HepG2 (cell line): Measurements from ENCODE around the gene ARL6IP4. TPM values are rescaled to one million over a fixed set of nuclear protein-coding genes. Genes with fewer than 3 reads are reported as not detected.

Experiments
- CREM ChIP-seq, 2 experiments: sonication (generic) in 1 of 2; formaldehyde crosslinking in 1 of 2; IDR thresholded peaks; 2 replicates each; pipeline versions ENCODE4 v1.4.0 to v1.6.1; 2016 to 2020; ENCODE audit warnings: antibody characterized with exemption in 1 of 2, mild to moderate bottlenecking in 1 of 2, missing genetic modification reagents in 1 of 2
- HOXA9 ChIP-seq: sonication (generic); formaldehyde crosslinking; IDR thresholded peaks from 2 replicates; pipeline ENCODE4 v1.8.1; 2022; ENCODE audit warnings: missing genetic modification reagents, mild to moderate bottlenecking, moderate library complexity, borderline replicate concordance
- JUND ChIP-seq: sonication (generic); formaldehyde crosslinking; IDR thresholded peaks from 2 replicates; pipeline ENCODE4 v1.8.0; 2022; ENCODE audit warnings: mild to moderate bottlenecking, missing genetic modification reagents
- KMT2B ChIP-seq: IDR thresholded peaks from 2 replicates; pipeline ENCODE4 v1.6.1; 2016; ENCODE audit warnings: missing genetic modification reagents, missing compliant biosample characterization
- NRL ChIP-seq: sonication (generic); formaldehyde crosslinking; IDR thresholded peaks from 2 replicates; pipeline ENCODE4 v1.5.0; 2020; ENCODE audit warnings: missing genetic modification reagents, mild to moderate bottlenecking, moderate library complexity, borderline replicate concordance
- PHF8 ChIP-seq: sonication (generic); formaldehyde crosslinking; IDR thresholded peaks from 2 replicates; pipeline ENCODE4 v1.5.0; 2020; ENCODE audit warnings: missing genetic modification reagents
- SP2 ChIP-seq: sonication (generic); formaldehyde crosslinking; IDR thresholded peaks from 2 replicates; pipeline ENCODE4 v1.5.1; 2020; ENCODE audit warnings: mild to moderate bottlenecking, missing genetic modification reagents
- ZBTB1 ChIP-seq: sonication (generic); formaldehyde crosslinking; IDR thresholded peaks from 2 replicates; pipeline ENCODE4 v1.4.0; 2020; ENCODE audit warnings: missing genetic modification reagents, borderline replicate concordance
- ZNF205 ChIP-seq: IDR thresholded peaks from 2 replicates; pipeline ENCODE4 v1.6.1; 2018; ENCODE audit warnings: missing biosample characterization, missing genetic modification reagents
- ZNF383 ChIP-seq: sonication (generic); formaldehyde crosslinking; IDR thresholded peaks from 2 replicates; pipeline ENCODE4 v1.4.0; 2020; ENCODE audit warnings: missing genetic modification reagents, mild to moderate bottlenecking, borderline replicate concordance
- polyA plus RNA-seq, 8 experiments: library from polyadenylated mRNA; depleted of rRNA in 3 of 8; stranded (reverse) in 7 of 8; unstranded in 1 of 8; fragments of >200 nt; fragmentation: Illumina TruSeq in 4 of 8; extraction: Trizol in 4 of 8; gene quantifications; 2 replicates each; pipeline versions ENCODE4 v1.2.1 to v1.2.3, GENCODE V29; 2011 to 2016; ENCODE audit warnings: low read depth in 4 of 8, missing spikeins in 1 of 8, mixed read lengths in 1 of 8; ENCODE audit not compliant: insufficient read depth in 1 of 8
- total RNA-seq, 5 experiments: library from RNA; depleted of rRNA; stranded (reverse); fragments of >200 nt; fragmentation: Illumina TruSeq; extraction: Trizol; gene quantifications; 2 replicates each; pipeline ENCODE4 v1.2.3, GENCODE V29; 2016; ENCODE audit warnings: low read depth in 1 of 5
- TF ChIP-seq, protein P1 (sequence below): sonication (generic); formaldehyde crosslinking; IDR thresholded peaks from 2 replicates; pipeline ENCODE4 v1.5.1; 2020; ENCODE audit warnings: missing genetic modification reagents, mild to moderate bottlenecking, borderline replicate concordance

ARL6IP4 gene
- total and polyA plus RNA-seq, 2 of the 13 experiments (the other 11 are each of a cell fraction or from before 2014, with no cell fraction given) = 155 to 220 TPM

GRCh38 chr12:122974274-122974891, 6.1 kb upstream of the ARL6IP4 start (continued):
- TF ChIP-seq NRL (CRISPR knock-in tag) (0 out of 2 replicates have a peak, but pooled peaks have one; percentile 5), HOXA9 (no peak), JUND (CRISPR knock-in tag) (peak; percentile 46; the same call in 1 of the 2 replicates), ZNF205 (CRISPR knock-in tag) (0 out of 2 replicates have a peak, but pooled peaks have one; percentile 24), ZNF383 (CRISPR knock-in tag) (no peak), SP2 (peak; percentile 69), PHF8 (CRISPR knock-in tag) (peak; percentile 63), KMT2B (peak; percentile 67), ZBTB1 (CRISPR knock-in tag) (0 out of 2 replicates have a peak, but pooled peaks have one; percentile 37), CREM (IDR thresholded peaks at IDR 0.05) (peak; percentile 70), CREM (CRISPR knock-in tag; IDR thresholded peaks at IDR 0.05) (no peak)
- TF ChIP-seq, protein P1, sequence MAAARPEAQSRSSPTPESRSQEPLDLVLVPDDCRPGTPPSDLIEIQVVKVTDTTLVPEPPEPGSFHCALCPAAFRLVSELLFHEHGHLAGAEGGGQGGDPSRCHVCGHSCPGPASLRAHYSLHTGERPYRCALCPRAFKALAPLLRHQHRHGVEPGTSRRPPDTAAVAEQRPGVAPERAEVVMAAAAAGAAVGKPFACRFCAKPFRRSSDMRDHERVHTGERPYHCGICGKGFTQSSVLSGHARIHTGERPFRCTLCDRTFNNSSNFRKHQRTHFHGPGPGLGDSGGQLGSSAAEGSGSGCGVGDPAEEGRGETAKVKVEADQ (CRISPR knock-in tag) = no peak
